ENCODE measurements around the gene TIMM44. TPM values are rescaled to one million over a fixed set of nuclear protein-coding genes. Genes with fewer than 3 reads are reported as not detected.
"Not testable (repeated sequence)": the region's sequence is repeated elsewhere in the genome, so short reads cannot be mapped to it uniquely, and the experiment has no call there.

Gene TIMM44
- total and polyA plus RNA-seq, 3 donors from 2014 or later, result 33.8 to 71.2 (median 68.0) TPM

GRCh38 chr19:7962644-7963268, 19.3 kb upstream of the TIMM44 start:
- Histone ChIP-seq H3K36me3 (ENCODE audit: low read depth, missing control alignments) (no peaks in the 10 kb centered on the region), H3K4me3 (no peak overlapping the region), H3K9me3 (no peaks in the 10 kb centered on the region), H3K4me1 (no peaks in the 10 kb centered on the region), H3K27me3 (no peaks in the 10 kb centered on the region), H3K27ac (no peak overlapping the region)
- no peak for DNase-seq
- WGBS, 2 donors, result 88 to 89% methylated on average over 16 to 22 of the region's 22 CpGs
- TF ChIP-seq CTCF (IDR thresholded peaks at IDR 0.05), result no peak
- TF ChIP-seq POLR2A (IDR thresholded peaks at IDR 0.05), result no peak
- intact Hi-C loops (cut with DNase I; ENCODE audit: low total_unique reads), result no loop called here

GRCh38 chr19:7961920-7962626, 18.6 kb upstream of the TIMM44 start:
- Histone ChIP-seq H3K27me3 (no peaks in the 10 kb centered on the region), H3K27ac (no peak overlapping the region), H3K36me3 (ENCODE audit: low read depth, missing control alignments) (no peaks in the 10 kb centered on the region), H3K4me3 (no peak overlapping the region), H3K4me1 (no peaks in the 10 kb centered on the region), H3K9me3 (no peaks in the 10 kb centered on the region)
- TF ChIP-seq POLR2A (IDR thresholded peaks at IDR 0.05) (no peak), CTCF (IDR thresholded peaks at IDR 0.05) (no peak)
- WGBS, 2 donors, result 88% methylated on average over 13 of the region's 13 CpGs
- intact Hi-C loops (cut with DNase I; ENCODE audit: low total_unique reads), result no loop called here
- DNase-seq, result no peak

GRCh38 chr19:7961082-7961481, 17.6 kb upstream of the TIMM44 start:
- H3K4me3 ChIP-seq; H3K27ac ChIP-seq; H3K27me3 ChIP-seq; intact Hi-C loops (cut with DNase I; ENCODE audit: low total_unique reads); DNase-seq; H3K9me3 ChIP-seq; H3K36me3 ChIP-seq (ENCODE audit: low read depth, missing control alignments); H3K4me1 ChIP-seq: not testable (repeated sequence)
- 82 to 93% methylated on average over 4 of the region's 4 CpGs for WGBS, 2 donors

GRCh38 chr19:7959211-7959610, 15.7 kb upstream of the TIMM44 start:
- Histone ChIP-seq H3K9me3 (no peaks in the 10 kb centered on the region), H3K27me3 (no peaks in the 10 kb centered on the region), H3K27ac (no peak overlapping the region), H3K36me3 (ENCODE audit: low read depth, missing control alignments) (no peaks in the 10 kb centered on the region), H3K4me3 (no peak overlapping the region), H3K4me1 (no peaks in the 10 kb centered on the region)
- no peak for DNase-seq
- TF ChIP-seq POLR2A (IDR thresholded peaks at IDR 0.05), result no peak
- intact Hi-C loops (cut with DNase I; ENCODE audit: low total_unique reads), result no loop called here
- WGBS, 2 donors, result 68 to 77% methylated on average over 6 of the region's 6 CpGs

GRCh38 chr19:7955696-7956095, 12.2 kb upstream of the TIMM44 start:
- intact Hi-C loops (cut with DNase I; ENCODE audit: low total_unique reads), result no loop called here
- 92 to 93% methylated on average over 10 to 11 of the region's 11 CpGs for WGBS, 2 donors

More at GRCh38 chr19:7955696-7956095, 12.2 kb upstream of the TIMM44 start:
- TF ChIP-seq CTCF (IDR thresholded peaks at IDR 0.05) (no peak), POLR2A (IDR thresholded peaks at IDR 0.05) (no peak)
- H3K9me3 ChIP-seq, result no peaks in the 10 kb centered on the region
- H3K27me3 ChIP-seq, result no peaks in the 10 kb centered on the region
- H3K27ac ChIP-seq, result no peak overlapping the region
- no peak overlapping the region for H3K4me3 ChIP-seq
- DNase-seq, result no peak
- no peaks in the 10 kb centered on the region for H3K36me3 ChIP-seq (ENCODE audit: low read depth, missing control alignments)
- H3K4me1 ChIP-seq, result no peaks in the 10 kb centered on the region

Measured in testis (tissue), 3 donors.